NCI-H1930 (cell line): ENCODE measurements around the gene PHLDB1.

Experiments
- DNase-seq, 2 experiments: peaks; one replicate each; lab custom pipeline; 2025; lab: John Stamatoyannopoulos, UW

PHLDB1 gene

GRCh38 chr11:118688851-118689502 is 81.6 kb downstream of the PHLDB1 start:
- DNase-seq: no peak

- DNase-seq: no peak
Observed at GRCh38 chr11:118689503-118689851, 82.1 kb downstream of the PHLDB1 start.

- peak; percentile 74 to 75 for DNase-seq
Observed at GRCh38 chr11:118689852-118690552, 82.6 kb downstream of the PHLDB1 start.

- DNase-seq: no peak
Observed at GRCh38 chr11:118690553-118691304, 83.3 kb downstream of the PHLDB1 start.

- no peak for DNase-seq
Observed at GRCh38 chr11:118691926-118692830, 84.8 kb downstream of the PHLDB1 start.

GRCh38 chr11:118694185-118694584 is 86.8 kb downstream of the PHLDB1 start:
- no peak for DNase-seq

- DNase-seq: no peak
Observed at GRCh38 chr11:118694771-118695170, 87.4 kb downstream of the PHLDB1 start.

GRCh38 chr11:118696673-118697226 is 89.3 kb downstream of the PHLDB1 start:
- DNase-seq: no peak

GRCh38 chr11:118697346-118697745 is 89.9 kb downstream of the PHLDB1 start:
- DNase-seq: no peak

- DNase-seq: no peak
Observed at GRCh38 chr11:118699506-118700220, 92.2 kb downstream of the PHLDB1 start.

GRCh38 chr11:118703563-118704106 is 96.2 kb downstream of the PHLDB1 start:
- DNase-seq: no peak

- no peak for DNase-seq
Observed at GRCh38 chr11:118705111-118705741, 97.8 kb downstream of the PHLDB1 start.

- DNase-seq: no peak
Observed at GRCh38 chr11:118705791-118706545, 98.6 kb downstream of the PHLDB1 start.

- DNase-seq: no peak
Observed at GRCh38 chr11:118706546-118706825, 99.1 kb downstream of the PHLDB1 start.
